HS-27A (cell line): ENCODE data around the gene VGF.

Source experiments
- DNase-seq: peaks from one replicate; pipeline ENCODE4 v3.0.0-alpha.2; 2012; ENCODE audit warnings: low read depth, missing footprints

Gene VGF

GRCh38 chr7:101185258-101185839, 20.0 kb upstream of the VGF start:
- no peak for DNase-seq

- no peak for DNase-seq
Observed at GRCh38 chr7:101180130-101180755, 14.9 kb upstream of the VGF start, which contains the start of gene NAT16. NAT16 (minus strand) TSS chr7:101180293; CDS start chr7:101174807, 5,486 bp downstream.

- DNase-seq = no peak
Observed at GRCh38 chr7:101179713-101180112, 14.3 kb upstream of the VGF start.

- no peak for DNase-seq
Observed at GRCh38 chr7:101179117-101179516, 13.7 kb upstream of the VGF start.

- DNase-seq = no peak
Observed at GRCh38 chr7:101177644-101178043, 12.3 kb upstream of the VGF start.

GRCh38 chr7:101175664-101176063, 10.3 kb upstream of the VGF start:
- no peak for DNase-seq

- no peak for DNase-seq
Observed at GRCh38 chr7:101174322-101174854, 9.0 kb upstream of the VGF start.

- DNase-seq = no peak
Observed at GRCh38 chr7:101173752-101174244, 8.4 kb upstream of the VGF start.

- no peak for DNase-seq
Observed at GRCh38 chr7:101172854-101173751, 7.7 kb upstream of the VGF start.

- no peak for DNase-seq
Observed at GRCh38 chr7:101172005-101172853, 6.9 kb upstream of the VGF start.

GRCh38 chr7:101171442-101171837, 6.1 kb upstream of the VGF start:
- no peak for DNase-seq

- no peak for DNase-seq
Observed at GRCh38 chr7:101170617-101171441, 5.5 kb upstream of the VGF start.

- no peak for DNase-seq
Observed at GRCh38 chr7:101169838-101170551, 4.6 kb upstream of the VGF start.

GRCh38 chr7:101169110-101169837, 3.9 kb upstream of the VGF start:
- no peak for DNase-seq

- DNase-seq = no peak
Observed at GRCh38 chr7:101168412-101169049, 3.2 kb upstream of the VGF start.

- DNase-seq = no peak
Observed at GRCh38 chr7:101167645-101168411, 2.5 kb upstream of the VGF start.

- DNase-seq = no peak
Observed at GRCh38 chr7:101166909-101167644, 1.7 kb upstream of the VGF start.

- DNase-seq = no peak
Observed at GRCh38 chr7:101166648-101166908, 1.2 kb upstream of the VGF start.
